Islet of Langerhans (tissue), 1 donor: ENCODE measurements around the gene TAPBP.
"Not testable (repeated sequence)": the region's sequence is repeated elsewhere in the genome, so short reads cannot be mapped to it uniquely, and the experiment has no call there.

Source experiments
- FAIRE-seq: peaks from one replicate; lab custom pipeline; 2011; peaks lifted over from hg19 to GRCh38; lab: Jason Lieb, UNC

TAPBP gene

GRCh38 chr6:33276581-33276863, 37.4 kb downstream of the TAPBP start:
- no peak for FAIRE-seq

DNA sequence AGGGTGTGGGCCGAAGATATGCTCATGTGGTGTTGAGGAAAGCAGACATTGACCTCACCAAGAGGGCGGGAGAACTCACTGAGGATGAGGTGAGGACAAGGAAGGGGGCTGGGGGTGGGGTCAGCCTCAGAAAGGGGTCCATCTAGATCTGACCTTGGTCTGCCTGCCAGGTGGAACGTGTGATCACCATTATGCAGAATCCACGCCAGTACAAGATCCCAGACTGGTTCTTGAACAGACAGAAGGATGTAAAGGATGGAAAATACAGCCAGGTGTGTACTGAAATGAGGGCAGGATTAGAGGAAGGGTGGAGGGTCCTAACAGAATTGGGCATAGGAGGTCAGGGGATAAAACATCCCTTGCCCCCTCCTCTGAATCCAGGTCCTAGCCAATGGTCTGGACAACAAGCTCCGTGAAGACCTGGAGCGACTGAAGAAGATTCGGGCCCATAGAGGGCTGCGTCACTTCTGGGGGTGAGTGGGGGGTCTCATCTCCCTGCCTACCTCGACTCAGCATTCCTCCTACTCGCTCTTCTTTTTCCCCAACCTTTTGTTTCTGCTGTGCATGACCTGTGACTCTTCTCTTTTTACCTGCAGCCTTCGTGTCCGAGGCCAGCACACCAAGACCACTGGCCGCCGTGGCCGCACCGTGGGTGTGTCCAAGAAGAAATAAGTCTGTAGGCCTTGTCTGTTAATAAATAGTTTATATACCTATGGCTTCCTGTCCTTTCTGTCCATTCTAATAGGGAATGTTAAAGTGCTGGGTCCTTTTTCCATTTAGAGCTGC, 37.9 kb downstream of the TAPBP start:
- FAIRE-seq, result not testable (repeated sequence)

DNA sequence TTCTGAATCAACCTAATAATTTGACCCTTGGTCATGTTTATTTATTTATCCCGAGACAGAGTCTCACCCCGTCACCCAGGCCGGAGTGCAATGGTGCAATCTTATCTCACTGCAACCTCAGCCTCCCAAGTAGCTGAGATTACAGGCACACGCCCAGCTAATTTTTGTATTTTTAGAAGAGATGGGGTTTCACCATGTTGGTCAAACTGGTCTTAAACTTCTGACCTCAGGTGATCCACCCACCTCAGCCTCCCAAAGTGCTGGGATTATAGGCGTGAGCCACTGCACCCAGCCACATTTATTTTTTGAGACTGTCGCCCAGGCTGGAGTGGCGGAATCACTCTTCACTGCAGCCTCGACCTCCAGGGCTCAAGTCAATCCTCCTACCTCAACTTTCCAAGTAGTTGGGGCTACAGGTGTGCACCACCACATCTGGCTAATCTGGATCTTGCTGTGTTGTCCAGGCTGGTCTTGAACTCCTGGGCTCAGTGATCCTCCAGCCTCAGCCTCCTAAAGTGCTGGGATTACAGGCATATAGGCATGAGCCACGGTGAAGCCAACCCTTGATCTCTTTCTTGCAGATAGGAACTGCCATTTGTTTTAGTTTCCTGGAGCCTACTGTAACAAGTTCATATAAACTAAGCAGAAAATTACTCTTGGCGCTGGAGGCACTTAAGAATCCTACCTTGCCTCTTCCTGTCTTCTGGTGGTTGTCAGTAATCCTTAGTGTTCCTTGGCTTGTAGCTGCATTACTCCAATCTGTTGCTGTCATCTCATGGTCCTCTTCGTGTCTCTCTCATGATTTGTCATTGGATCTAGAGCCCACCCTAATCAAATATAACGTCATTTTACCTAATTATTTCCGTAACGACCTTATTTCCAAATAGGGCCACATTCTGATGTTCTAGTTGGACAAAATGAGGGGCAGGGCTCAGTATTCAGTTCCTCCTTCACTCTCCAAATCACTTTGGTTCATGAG, 39.7 kb downstream of the TAPBP start:
- no peak for FAIRE-seq

- no peak for FAIRE-seq
These were observed 40.6 kb downstream of the TAPBP start for GRCh38 chr6:33273129-33273923.

DNA sequence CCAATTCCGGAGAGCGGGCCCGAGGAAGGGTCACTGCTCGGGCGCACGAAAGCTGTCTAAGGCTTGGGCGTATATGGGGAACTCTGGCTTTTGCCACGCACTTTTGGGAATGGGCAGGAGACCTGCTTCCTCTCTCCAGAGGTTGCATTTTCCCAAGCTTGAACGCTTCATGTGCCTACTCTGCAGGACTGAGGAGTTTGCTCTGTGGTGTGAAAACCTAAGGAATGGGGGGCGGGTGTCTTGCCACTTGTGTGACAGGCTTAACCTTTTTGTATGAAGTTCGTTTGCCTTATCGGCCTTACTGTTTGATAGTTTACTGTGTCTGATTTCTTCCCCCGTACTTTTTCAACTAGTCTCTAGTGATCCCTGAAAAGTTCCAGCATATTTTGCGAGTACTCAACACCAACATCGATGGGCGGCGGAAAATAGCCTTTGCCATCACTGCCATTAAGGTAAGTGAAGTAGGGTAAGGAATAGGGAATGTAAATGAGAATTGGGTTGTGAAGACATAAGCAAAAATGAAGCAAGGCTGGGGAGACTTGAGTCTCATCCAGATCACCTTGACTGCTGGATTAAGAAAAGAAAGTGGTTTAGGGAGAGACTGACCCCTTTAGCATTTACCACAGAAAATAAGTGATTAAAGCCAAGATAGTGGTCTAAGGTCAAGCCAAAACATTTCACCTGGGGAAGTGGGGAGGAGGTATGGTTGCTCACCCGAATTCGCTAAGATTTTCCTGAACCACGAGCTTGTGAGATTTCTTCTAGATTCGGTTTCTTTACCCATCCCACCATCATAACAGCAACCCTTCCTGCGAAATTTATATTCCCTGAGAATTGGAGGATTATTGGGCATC, 41.4 kb downstream of the TAPBP start:
- FAIRE-seq, result no peak

- FAIRE-seq, result no peak
These were observed 42.2 kb downstream of the TAPBP start, which contains the start of the genes RPS18 and VPS52 for GRCh38 chr6:33271468-33272274. Gene RPS18, plus strand, starts transcription at chr6:33272075. Its CDS starts 45 bp downstream, at chr6:33272120. Gene VPS52, minus strand, starts transcription at chr6:33271876. Its CDS starts 201 bp downstream, at chr6:33271675.

DNA sequence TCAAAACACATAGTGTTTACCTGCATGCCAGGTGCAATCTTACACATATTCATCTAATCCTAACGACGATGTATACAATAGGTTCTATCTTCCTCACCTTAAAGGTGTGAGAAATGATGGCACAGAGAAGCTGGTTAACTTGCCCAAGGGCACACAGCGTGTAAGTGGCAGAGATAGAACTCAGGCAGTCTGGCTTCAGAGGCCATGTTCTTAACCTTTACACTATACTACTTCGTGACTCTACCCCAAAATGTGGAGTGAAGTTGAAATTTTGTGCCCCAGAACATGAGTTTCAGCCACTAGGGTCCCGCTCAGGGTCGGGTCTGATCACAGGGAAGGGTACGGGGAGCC, 42.8 kb downstream of the TAPBP start:
- FAIRE-seq, result no peak

GRCh38 chr6:33264015-33264414, 49.9 kb downstream of the TAPBP start:
- no peak for FAIRE-seq

DNA sequence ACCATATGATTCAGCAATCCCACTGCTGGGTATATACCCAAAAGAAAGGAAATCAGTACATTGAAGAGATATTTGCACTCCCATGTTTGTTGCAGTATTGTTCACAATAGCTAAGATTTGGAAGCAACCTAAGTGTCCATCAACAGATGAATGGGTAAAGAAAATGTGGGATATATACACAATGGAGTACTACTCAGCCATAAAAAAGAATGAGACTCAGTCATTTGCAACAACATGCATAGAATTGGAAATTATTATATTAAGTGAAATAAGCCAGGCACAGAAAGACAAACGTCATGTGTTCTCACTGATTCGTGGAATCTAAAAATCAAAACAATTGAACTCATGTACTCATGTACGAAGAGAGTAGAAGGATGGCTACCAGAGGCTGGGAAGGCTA, 51.4 kb downstream of the TAPBP start:
- not testable (repeated sequence) for FAIRE-seq

GRCh38 chr6:33259032-33259431, 54.8 kb downstream of the TAPBP start:
- no peak for FAIRE-seq

DNA sequence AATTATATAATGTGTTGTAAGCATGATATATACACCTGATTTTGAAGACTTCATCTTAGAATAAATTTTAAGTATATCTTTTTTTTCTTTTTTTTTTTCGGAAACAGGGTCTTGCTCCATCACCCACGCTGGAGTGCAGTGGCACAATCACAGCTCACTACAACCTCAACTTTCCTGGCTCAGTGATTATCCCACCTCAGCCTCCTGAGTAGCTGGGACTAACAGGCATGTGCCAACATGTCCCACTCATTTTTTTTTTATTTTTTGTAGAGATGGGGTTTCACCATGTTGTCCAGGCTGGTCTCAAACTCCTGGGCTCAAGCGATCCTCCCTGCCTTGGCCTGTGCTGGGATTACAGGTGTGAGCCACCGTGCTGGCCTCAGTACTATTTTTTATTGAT, 59.3 kb downstream of the TAPBP start:
- no peak for FAIRE-seq

DNA sequence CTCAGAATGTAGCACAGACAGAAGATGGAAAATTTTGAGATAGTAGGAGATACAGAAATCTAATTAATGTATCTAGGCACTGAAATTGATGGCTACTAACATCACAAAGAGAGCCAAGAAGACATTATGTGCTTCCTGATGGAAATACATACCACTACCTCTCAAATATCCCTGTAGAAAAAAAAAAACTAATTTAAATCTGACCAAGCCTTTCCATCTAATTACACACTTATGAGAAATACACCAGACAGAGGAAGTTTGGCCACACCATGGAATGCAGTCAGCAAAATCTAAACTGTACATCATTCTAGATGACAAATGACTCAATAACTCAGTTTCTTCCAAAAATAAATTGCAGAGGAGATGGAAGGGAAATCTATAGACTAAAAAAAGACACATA, 61.1 kb downstream of the TAPBP start:
- FAIRE-seq, result no peak

DNA sequence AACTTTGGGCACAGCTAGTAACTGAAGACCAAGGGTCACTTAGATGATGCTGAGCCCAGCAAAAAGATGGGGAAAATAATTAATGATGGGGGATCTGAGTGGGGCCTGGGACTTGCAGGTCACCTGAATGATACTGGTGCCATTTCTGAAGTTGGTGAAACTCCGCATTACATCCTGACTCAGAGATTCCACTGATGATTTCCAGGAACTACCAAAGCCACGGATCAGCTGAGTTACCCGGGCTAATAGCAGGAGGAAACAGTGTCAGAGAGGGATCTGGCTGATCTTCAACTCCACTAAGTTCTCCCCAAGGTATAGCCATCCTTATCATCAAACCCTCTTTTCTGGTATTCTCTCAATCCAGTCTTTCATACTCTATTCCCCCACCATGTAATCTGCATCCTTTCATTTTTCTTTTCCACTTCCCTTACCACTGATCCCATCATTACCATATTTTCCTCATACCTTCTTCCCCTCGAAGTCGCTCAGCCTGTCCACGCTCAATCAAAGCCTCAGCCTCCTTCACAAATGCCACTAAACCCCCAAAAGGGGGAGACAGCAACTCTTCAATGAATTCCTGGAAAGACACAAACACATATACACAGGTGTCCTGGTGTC, 62.4 kb downstream of the TAPBP start:
- FAIRE-seq, result no peak

- no peak for FAIRE-seq
These were observed 63.1 kb downstream of the TAPBP start for GRCh38 chr6:33250731-33251130.

GRCh38 chr6:33249732-33250630, 63.9 kb downstream of the TAPBP start:
- no peak for FAIRE-seq
